ENCODE results near the gene PDLIM1.

PDLIM1 gene

DNA sequence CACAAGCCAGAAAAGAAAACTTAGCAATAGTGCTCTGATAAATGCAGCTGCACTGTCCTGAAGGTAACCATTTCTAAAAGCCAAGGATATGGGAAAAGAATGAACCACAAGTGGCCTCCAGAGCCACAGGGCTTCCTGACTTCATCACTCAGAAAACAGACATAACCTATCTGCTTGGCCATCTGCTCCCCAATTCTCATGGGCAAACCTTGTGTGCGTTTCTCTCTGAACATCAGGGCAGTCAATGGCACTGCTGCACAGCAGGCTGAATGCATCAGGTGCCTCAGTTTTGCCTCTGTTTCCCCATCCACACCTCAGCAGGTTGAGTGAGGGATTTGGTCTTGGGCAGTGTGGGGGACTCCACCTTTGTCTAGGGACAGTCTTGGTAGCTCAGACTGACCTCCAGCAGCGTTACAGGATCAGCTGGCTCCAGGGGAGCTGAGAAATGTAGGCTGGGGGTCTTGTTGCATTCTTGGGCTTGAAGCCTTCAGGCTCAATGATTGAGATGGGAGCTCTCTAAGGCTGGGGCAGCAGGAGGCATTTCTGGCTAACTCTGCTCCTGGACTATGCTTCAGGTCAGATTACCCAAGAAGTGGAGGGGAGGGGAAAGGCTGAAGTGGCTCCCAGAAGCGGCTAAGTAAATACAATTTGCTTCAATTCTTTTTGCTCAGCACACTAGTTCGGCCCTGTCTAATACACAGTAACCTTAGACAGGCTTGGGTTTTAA, 23.6 kb upstream of the PDLIM1 start:
- DNase-seq (ENCODE audit: low read depth): no peak

DNA sequence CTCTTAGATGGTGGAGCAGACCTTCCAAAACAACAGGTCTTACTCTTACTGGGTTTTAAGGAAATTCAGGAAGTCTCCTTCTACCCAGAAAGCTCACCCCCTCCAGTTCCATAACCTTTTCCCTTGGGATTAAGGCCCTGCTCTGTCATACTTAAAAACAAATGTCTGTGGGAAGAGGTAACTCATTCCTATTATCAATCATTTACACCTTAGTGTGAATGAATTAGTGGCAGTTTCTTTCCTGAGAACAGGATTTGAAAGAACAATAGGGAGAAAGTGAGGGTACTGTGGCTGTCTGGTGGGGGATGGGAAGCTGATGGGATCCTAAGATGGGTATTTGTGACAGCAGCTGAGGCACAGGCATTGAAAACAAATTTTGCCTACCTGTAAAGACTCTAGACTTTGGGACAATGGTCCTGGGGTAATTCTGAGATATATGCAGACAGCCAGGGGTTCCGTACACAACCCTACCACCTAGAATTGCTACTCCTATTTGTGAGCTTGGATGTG, 22.2 kb upstream of the PDLIM1 start:
- DNase-seq (ENCODE audit: low read depth): no peak

DNA sequence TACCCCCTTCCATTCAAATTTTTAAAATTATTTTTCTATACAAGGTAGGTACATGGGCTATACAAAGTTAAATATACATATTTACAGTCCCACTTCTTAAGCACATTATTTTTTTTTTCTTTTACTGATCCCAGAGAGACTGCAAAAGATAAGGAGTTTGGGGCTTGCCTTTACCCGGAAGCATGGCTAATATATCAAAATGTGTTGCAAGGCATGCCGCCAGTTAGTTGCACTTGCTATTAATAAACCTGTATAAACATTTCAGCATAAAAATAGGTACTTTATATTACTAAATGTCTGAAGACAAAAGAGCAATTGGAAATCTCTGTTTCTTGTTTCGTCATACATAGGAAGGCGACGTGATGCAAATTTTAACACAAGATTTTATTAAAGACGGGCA, 21.5 kb upstream of the PDLIM1 start:
- no peak for DNase-seq (ENCODE audit: low read depth)

DNA sequence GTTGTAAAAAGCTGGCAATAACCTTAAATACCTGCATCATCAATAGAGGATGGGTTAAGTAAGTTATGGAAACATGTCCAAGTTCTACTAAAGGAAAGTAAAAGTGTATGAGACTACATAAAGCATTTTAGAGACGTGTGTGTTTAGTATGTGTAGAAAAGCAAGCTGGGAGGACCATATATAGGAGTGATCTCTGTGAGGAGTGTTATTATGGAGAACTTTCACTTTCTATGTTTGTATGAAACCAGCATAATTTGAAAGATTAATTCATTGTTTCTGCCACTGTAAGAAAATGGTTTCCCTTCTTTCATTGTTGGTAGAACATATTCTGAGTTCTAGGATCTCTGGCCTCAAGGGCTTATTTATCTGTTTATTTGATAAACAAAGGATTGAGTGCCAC, 19.2 kb upstream of the PDLIM1 start:
- no peak for DNase-seq (ENCODE audit: low read depth)

GRCh38 chr10:95308389-95309302, 17.8 kb upstream of the PDLIM1 start:
- peak; percentile 98 for DNase-seq (ENCODE audit: low read depth)

DNA sequence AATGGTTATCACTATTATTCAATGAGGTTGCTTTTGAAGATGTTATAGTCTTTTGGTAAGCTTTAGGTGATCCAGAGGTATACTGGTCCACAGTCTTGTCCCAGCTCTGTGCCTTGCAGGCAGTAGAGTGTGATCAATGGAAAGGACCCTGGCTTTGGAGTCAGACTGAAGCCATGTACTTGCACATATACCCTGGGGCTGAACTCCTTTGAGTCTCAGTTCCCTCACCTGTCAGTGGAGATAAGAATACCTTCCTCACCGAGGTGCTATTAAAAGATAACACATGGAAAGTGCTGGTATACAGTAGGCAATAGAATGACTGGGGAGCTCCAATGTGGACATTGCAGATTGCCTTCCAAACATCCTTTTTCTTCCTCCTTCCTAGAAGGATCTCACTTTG, 16.0 kb upstream of the PDLIM1 start:
- DNase-seq (ENCODE audit: low read depth): no peak

DNA sequence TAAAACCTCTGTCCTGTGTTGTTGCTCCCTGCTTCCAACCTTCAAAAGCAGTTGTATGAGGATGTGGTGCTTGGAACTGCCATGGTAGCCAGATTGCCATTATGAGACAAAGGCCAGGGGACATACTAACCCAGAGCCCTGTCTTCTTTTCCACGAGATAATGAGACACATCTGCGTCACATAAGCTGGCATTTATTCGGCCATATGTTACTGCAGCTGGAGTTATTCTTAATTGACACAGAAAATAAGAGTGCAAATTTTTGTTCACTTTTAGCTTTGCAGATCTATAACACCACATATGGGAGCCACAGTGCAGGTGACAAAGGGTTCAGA, 15.5 kb upstream of the PDLIM1 start:
- no peak for DNase-seq (ENCODE audit: low read depth)

DNA sequence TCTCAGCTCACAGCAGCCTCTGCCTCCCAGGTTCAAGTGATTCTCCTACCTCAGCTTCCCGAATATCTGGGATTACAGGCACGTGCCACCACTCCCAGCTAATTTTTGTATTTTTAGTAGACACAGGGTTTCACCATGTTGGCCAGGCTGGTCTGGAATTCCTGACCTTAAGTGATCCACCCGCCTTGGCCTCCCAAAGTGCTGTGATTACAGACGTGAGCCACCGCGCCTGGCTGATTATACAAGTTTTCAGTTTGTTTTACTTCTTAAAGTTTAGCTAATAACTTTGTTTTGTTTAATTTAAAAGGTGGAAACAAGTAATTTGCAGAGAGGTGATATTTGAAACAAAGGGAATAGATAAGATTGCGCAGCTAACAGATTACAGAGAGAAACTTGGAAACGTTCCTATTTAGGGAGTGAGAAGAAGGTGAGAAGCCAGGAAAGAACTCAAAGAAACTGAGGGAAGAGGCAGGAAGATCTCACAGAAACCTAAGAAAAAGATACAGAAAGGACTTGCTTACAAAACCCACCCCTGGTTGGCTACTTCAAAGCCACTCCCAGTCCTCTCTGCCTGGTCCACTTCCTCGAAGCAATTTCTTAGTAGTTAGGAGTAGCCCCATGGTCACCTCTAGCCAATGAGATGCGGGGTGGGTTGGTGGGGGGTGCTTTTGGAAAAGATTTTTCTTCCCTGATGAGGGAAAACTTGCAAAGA, 15.0 kb upstream of the PDLIM1 start:
- no peak for DNase-seq (ENCODE audit: low read depth)

DNA sequence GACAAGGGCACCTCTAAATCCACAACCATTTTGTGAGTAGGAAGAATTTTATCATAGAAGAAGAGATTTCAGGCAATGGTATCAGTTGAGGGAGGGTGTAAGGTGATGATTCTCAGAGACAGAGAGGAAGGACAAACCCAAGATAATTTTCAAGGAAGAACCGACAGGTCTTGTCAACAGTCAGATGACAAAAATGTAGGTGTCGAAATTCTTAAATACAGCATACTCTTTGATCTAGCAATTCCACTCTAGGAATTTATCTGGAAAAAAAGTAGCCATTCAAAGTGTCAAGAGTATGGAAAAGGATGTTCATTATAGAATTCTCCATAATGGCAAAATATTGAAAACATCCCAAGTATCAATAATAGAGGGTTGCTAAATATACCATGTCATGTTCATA, 14.2 kb upstream of the PDLIM1 start:
- DNase-seq (ENCODE audit: low read depth): no peak

GRCh38 chr10:95304463-95304862, 13.7 kb upstream of the PDLIM1 start:
- no peak for DNase-seq (ENCODE audit: low read depth)

DNA sequence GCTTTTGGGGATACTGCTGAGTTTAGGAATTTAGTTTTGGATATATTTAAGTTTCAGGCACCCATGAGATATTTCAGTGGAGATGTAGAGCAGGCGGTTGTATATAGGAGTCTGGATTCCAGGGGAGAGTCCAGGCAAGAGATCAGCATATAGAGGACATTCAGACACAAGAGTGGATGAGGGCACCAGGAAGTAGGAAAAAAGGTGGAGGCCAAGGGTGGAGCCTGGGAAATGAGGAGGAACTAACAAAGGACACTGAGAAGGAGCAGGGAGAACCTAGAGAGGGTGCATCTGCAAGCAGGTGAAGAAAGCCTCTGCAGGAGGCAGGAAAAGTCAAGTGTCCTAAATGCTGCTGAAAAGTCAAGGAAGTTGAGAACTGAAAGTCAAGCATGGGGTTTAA, 13.1 kb upstream of the PDLIM1 start:
- DNase-seq (ENCODE audit: low read depth): no peak

- no peak for DNase-seq (ENCODE audit: low read depth)
These were observed 12.7 kb upstream of the PDLIM1 start for GRCh38 chr10:95303535-95303934.

DNA sequence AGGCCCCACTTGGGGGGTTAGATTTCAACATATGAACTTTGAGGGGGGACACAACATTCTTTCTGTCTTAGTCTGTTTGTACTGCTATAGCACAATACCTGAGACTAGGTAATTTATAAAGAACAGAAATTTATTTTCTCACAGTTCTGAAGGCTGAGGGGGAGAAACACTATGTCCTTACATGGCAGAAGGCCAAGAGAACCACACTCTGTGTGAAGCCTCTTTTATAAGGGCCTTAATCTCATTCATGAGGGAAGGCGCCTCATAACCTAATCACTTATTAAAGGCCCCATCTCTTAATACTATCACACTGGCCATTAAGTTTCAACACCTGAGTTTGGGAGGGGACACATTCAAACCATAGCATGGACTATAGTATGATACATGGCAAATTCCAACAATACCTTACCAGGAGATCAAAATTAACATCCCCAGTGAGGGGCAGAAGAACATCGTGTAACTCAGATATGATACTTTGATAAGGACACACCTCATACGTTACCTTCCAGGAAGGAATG, 9.3 kb upstream of the PDLIM1 start:
- DNase-seq (ENCODE audit: low read depth): no peak

GRCh38 chr10:95297402-95297801, 6.6 kb upstream of the PDLIM1 start:
- no peak for DNase-seq (ENCODE audit: low read depth)

DNA sequence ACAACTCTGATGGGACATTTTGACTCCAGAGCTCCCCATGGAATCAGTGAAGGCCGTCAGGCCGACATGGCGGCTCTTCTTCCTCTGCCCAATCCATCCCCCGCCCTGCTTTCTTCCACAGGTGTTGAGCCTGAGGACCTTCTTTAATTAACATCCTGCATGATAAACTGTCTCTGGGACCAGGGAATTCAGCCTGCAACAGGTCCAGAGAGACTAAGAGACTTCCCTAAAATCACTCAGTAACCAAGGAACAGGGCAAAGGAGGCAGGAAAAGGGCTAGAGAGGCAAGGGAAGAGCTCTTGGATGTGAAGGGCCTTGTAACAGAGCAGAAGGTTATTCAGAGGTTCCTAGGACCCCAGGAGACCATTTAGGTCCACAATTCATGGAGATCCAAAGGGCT, 6.0 kb upstream of the PDLIM1 start:
- DNase-seq (ENCODE audit: low read depth): no peak

DNA sequence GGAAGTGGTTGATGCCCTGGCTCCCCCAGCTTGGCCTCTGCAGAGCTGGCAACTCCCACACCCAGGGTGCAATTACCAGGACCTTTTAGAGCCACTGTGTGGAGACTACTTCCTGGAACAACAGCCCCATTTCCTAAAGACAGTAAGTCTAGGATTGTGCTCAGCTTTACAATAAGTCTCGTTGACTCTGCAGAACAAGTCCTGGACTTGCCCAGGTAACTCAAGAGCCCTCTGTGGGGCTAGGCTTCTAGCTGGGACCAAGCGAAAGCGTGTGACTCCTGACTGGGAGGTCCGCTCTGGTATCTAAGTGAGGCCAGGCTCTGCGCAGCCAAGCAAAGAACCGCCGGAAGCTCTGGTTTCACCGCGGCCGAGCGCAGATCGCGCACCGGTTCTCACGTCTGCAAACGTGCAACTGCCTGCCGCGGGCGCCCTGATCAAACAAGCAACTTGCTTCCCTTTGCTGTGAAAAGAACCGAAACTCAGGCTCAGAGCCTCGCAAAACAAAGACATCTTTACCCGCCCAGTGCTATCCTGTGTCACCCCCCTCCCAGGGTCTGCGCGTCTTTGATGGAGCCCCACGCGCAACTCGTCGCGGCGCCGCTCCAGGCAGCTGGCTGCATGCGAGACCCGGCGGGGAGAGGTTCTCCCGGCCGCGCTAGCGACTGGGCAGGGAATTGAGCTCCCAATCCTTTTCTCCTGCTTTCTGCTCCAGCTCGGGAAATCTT, 4.4 kb upstream of the PDLIM1 start:
- DNase-seq (ENCODE audit: low read depth): peak; percentile 78

- no peak for DNase-seq (ENCODE audit: low read depth)
These were observed 2.8 kb upstream of the PDLIM1 start for GRCh38 chr10:95293631-95294030.

- no peak for DNase-seq (ENCODE audit: low read depth)
These were observed 699 bp upstream of the PDLIM1 start for GRCh38 chr10:95291365-95292039.

DNA sequence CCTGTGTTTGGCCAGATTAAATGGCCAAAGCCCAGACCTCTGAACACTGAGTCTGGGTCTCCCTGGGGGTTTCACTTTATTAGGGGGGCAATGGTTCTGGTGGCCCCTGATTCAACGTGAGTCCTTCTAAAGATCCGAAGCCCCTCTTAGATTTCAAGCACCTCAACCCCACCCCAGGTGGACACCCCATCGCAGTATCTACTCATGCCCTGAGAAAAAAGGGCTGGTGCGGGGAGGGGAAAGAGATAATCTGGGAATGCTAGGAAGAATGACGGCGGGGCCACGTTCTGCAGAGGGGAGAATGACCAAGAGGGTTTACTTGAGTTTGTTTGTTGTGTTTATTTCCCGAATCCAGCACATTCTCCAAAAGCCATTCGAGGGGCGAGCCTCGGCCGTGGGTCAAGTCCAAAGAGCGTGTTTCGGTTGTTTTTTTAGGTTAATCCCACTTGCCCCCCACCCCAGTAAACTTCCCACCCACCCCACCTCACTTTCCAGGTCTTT, 832 bp downstream of the PDLIM1 start:
- no peak for DNase-seq (ENCODE audit: low read depth)

DNA sequence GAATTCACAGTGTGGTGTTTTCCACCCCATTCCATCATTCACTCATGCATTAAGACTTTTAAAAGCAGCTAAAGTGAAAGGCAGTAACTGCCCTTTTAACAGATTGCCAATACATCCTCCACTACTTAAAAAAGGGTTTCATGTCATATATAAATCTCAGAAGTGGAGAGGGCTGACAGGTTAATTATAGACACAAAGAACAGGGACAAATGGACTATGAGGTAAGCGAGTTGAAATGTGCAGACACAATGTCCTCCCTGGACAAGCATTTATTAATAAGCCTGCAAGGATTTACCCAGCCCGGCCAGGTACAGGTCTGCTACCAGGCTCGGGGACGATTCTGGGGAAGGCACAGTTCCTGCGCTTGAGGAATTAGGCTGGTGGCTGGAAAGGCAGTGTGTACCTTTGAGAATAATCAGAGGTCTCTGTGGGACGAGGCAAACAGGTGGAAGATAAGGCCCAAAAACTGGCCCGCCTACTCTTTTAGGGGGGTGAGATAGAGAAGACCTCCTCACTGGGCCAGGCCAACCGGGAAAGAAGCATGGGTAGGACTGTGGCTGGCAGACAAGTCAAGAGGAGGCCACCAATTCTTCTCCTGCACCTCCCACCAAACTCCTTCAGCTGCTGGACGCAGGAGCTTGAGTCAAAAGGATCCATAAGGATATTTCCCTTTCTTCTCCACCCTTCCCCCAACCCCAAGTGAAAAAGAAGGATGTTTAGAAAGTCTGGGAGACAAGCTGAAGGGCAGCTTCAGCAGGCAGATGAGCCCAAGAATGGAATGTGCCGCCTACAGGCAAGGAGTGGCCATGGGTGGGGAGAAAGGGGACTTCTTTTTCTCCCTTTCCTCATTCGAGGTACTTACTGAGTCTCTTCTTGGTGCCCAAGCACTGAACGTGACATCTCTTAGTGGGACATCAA, 1.5 kb downstream of the PDLIM1 start:
- no peak for DNase-seq (ENCODE audit: low read depth)

All from iris pigment epithelial cell (primary cell).